ENCODE measurements around the gene GATAD2B. TPM values are rescaled to one million over a fixed set of nuclear protein-coding genes. Genes with fewer than 3 reads are reported as not detected.
A peak's percentile ranks its signal among the peaks of the same experiment; 100 is the strongest.
"Not testable (repeated sequence)": the region's sequence is repeated elsewhere in the genome, so short reads cannot be mapped to it uniquely, and the experiment has no call there.

Gene GATAD2B
- total RNA-seq, 4 donors from 2014 or later, result 20.1 to 28.8 (median 21.5) TPM

DNA sequence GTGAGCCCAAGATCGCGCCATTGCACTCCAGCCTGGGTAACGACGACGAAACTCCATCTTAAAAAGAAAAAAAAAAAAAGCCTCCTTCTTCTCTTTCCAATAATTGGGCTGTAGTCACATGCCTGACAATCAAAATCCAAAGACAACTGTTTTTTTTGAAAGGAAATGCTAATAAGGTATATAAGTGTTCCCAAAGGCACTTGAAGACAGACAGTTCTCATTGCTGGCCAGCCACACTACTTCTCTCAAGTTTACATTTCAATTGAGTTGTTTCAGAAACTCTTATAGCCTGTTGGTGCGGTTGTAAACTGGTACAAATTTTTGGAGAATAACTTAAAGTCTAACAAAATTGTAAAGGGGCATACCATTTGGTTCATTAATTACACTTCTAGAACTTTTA, 23.3 kb downstream of the GATAD2B start:
- DNase-seq, result no peak
- Histone ChIP-seq H3K4me3 (replicated peaks in 1 of 3) (no peak overlapping the region), H3K9me3 (no peaks in the 10 kb centered on the region), H3K4me1 (peaks cover 12 to 18% of the 10 kb centered on the region in 2 donors), H3K27me3 (no peaks in the 10 kb centered on the region), H3K27ac (no peak overlapping the region), H3K36me3 (no peaks in the 10 kb centered on the region)
- WGBS, 2 donors, result 88 to 90% methylated on average over 6 of the region's 6 CpGs
- TF ChIP-seq POLR2A (IDR thresholded peaks at IDR 0.05), result no peak
- TF ChIP-seq, protein P1, sequence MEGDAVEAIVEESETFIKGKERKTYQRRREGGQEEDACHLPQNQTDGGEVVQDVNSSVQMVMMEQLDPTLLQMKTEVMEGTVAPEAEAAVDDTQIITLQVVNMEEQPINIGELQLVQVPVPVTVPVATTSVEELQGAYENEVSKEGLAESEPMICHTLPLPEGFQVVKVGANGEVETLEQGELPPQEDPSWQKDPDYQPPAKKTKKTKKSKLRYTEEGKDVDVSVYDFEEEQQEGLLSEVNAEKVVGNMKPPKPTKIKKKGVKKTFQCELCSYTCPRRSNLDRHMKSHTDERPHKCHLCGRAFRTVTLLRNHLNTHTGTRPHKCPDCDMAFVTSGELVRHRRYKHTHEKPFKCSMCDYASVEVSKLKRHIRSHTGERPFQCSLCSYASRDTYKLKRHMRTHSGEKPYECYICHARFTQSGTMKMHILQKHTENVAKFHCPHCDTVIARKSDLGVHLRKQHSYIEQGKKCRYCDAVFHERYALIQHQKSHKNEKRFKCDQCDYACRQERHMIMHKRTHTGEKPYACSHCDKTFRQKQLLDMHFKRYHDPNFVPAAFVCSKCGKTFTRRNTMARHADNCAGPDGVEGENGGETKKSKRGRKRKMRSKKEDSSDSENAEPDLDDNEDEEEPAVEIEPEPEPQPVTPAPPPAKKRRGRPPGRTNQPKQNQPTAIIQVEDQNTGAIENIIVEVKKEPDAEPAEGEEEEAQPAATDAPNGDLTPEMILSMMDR (IDR thresholded peaks at IDR 0.05), result no peak
- intact Hi-C loops (cut with DNase I), result no loop called here

DNA sequence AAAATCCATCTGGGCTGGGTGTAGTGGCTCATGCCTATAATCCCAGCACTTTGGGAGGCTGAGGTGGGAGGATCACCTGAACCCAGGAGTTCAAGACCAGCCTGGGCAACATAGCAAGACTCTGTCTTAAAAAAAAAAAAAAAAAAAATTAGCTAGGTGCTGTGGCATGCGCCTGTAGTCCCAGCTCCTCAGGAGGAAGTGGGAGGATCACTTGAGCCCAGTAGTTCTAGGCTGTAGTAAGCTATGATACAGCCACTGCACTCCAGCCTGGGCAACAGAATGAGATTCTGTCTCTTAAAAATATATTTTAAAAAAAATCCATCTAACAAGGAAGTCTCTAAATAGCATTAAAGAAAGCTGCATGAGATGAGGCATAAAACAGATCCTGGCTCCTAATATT, 26.9 kb downstream of the GATAD2B start:
- intact Hi-C loops (cut with DNase I); H3K9me3 ChIP-seq; H3K4me3 ChIP-seq (replicated peaks in 1 of 3); H3K27ac ChIP-seq; H3K27me3 ChIP-seq; DNase-seq; H3K36me3 ChIP-seq: not testable (repeated sequence)
- H3K4me1 ChIP-seq, result peaks cover 7 to 21% of the 10 kb centered on the region in 2 donors
- WGBS, 2 donors, result 82 to 90% methylated on average over 1 of the region's 1 CpG

DNA sequence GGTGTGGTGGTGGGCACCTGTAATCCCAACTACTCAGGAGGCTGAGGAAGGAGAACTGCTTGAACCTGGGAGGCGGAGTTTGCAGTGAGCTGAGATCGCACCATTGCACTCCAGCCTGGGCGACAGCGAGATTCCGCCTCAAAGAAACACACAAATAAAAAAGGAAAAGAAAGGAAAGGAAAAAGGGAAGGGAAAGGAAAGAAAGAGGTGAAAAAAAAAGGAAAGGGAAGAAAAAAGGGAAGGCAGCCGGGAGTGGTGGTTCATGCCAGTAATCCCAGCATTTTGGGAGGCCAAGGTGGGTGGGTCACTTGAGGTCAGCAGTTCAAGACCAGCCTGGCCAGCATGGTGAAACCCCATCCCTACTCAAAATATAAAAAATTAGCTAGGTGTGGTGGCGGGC, 31.7 kb downstream of the GATAD2B start:
- peaks cover 0 to 26% of the 10 kb centered on the region in 2 donors for H3K4me1 ChIP-seq
- WGBS, 2 donors, result 96 to 97% methylated on average over 7 of the region's 7 CpGs
- DNase-seq; H3K27ac ChIP-seq; intact Hi-C loops (cut with DNase I); H3K4me3 ChIP-seq (replicated peaks in 1 of 3); H3K36me3 ChIP-seq; H3K9me3 ChIP-seq; H3K27me3 ChIP-seq: not testable (repeated sequence)

DNA sequence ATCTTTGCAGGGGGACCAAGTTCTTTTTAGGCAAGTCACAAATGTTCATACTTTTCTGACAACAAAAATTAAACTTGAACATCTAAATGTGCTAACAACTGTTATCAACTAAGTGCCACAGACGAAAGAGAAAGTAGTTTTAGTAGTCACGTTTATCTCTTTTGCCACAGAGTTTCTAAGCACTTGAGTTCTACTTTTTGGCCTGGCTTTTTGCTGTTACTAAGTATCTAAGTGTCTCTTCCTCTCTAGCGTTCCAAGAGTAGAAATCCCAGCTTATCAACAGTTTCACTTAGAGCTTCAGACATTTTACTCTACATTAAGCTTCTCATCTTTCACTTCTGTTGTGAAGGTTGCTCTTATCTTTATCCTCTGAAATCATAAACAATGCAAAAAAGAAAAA, 34.2 kb downstream of the GATAD2B start:
- 3 to 8% methylated on average over 3 of the region's 3 CpGs for WGBS, 2 donors
- TF ChIP-seq, protein P1 (IDR thresholded peaks at IDR 0.05), result no peak
- no peak for TF ChIP-seq POLR2A (IDR thresholded peaks at IDR 0.05)
- no peaks in the 10 kb centered on the region for H3K36me3 ChIP-seq
- intact Hi-C loops (cut with DNase I), result no loop called here
- peaks cover 0 to 26% of the 10 kb centered on the region in 2 donors for H3K4me1 ChIP-seq
- H3K9me3 ChIP-seq, result no peaks in the 10 kb centered on the region
- H3K27me3 ChIP-seq, result no peaks in the 10 kb centered on the region
- no peak overlapping the region for H3K4me3 ChIP-seq (replicated peaks in 1 of 3)
- H3K27ac ChIP-seq, result peak overlapping the region in 1 of 3 donors; percentile 24
- DNase-seq, result no peak

DNA sequence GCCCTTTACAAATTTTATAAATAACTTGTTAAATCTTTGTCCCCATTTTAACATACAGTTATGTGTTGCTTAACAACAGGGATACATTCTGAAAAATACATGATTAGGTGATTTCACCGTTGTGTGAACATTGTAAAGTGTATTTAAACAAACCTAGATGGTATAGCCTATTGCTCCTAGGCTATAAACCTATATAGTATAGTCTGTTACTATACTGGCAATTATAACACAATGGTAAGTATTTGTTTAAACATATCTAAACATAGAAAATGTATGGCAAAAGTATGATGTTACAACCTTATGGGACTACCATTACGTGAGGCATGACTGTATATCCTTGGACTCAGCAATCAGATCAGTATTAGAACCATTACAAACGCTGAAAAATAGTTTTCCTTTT, 36.6 kb downstream of the GATAD2B start:
- Histone ChIP-seq H3K36me3 (no peaks in the 10 kb centered on the region), H3K27me3 (no peaks in the 10 kb centered on the region), H3K4me1 (peaks cover 17 to 36% of the 10 kb centered on the region in 2 donors), H3K27ac (no peak overlapping the region), H3K4me3 (replicated peaks in 1 of 3) (no peak overlapping the region), H3K9me3 (no peaks in the 10 kb centered on the region)
- 68 to 80% methylated on average over 3 of the region's 3 CpGs for WGBS, 2 donors
- intact Hi-C loops (cut with DNase I), result no loop called here
- TF ChIP-seq, protein P1 (IDR thresholded peaks at IDR 0.05), result no peak
- no peak for TF ChIP-seq POLR2A (IDR thresholded peaks at IDR 0.05)
- no peak for DNase-seq

DNA sequence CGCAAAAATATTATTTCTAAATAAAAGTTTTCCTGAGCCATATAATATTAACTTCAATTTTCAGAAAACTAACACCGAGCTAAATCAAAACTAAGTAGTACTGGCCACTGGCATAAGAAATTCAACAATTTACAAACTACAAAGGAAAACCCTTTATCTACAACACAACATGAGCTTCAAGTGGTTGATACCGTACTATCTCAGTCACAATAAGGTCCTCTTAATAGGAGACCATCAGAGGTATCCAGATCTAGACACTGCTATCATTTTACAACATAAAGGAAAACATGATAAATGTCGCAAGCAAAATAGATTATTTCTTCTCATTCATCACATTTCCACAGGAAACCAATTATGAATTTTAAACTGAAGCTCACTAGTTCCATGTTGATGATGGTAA, 39.5 kb downstream of the GATAD2B start:
- no peak for DNase-seq
- no peaks in the 10 kb centered on the region for H3K36me3 ChIP-seq
- WGBS, 2 donors, result 93 to 99% methylated on average over 4 of the region's 4 CpGs
- no peaks in the 10 kb centered on the region for H3K27me3 ChIP-seq
- no peaks in the 10 kb centered on the region for H3K9me3 ChIP-seq
- TF ChIP-seq, protein P1 (IDR thresholded peaks at IDR 0.05), result no peak
- no peak for TF ChIP-seq POLR2A (IDR thresholded peaks at IDR 0.05)
- peaks cover 17 to 38% of the 10 kb centered on the region in 2 donors for H3K4me1 ChIP-seq
- intact Hi-C loops (cut with DNase I), result no loop called here
- no peak overlapping the region for H3K4me3 ChIP-seq (replicated peaks in 1 of 3)
- H3K27ac ChIP-seq, result no peak overlapping the region

Measured in thyroid gland (tissue), 4 donors.